Keratinocyte (primary cell): ENCODE results near the gene NLRP9. TPM values are rescaled to one million over a fixed set of nuclear protein-coding genes. Genes with fewer than 3 reads are reported as not detected.

Experiments
- DNase-seq: peaks from one replicate; pipeline ENCODE4 v3.0.0-alpha.2; 2011; ENCODE audit warnings: low read depth, missing footprints, low spot score
- FAIRE-seq: peaks from 2 replicates; lab custom pipeline; 2011; peaks lifted over from hg19 to GRCh38; lab: Jason Lieb, UNC
- H2AFZ ChIP-seq: 2 replicates; pipeline ENCODE4 v1.6.0; 2012; ENCODE audit warnings: low read length, control low read depth, inconsistent platforms; ENCODE audit not compliant: control insufficient read depth
- H3K27ac ChIP-seq: 2 replicates; pipeline ENCODE4 v1.5.1; 2011; ENCODE audit warnings: low read length; ENCODE audit not compliant: control insufficient read depth, insufficient read depth
- H3K27me3 ChIP-seq: 3 replicates; pipeline ENCODE4 v1.6.0; 2011; ENCODE audit warnings: low read length; ENCODE audit not compliant: control insufficient read depth, insufficient read depth; ENCODE audit errors: extremely low read depth
- H3K36me3 ChIP-seq, 2 experiments: 2 replicates in 1 of 2; 3 replicates in 1 of 2; pipeline ENCODE4 v1.5.1; 2011; ENCODE audit warnings: low read length in 2 of 2, mild to moderate bottlenecking in 1 of 2; ENCODE audit not compliant: control insufficient read depth in 2 of 2, insufficient read depth in 2 of 2; ENCODE audit errors: extremely low read depth in 1 of 2
- H3K4me1 ChIP-seq: 3 replicates; pipeline ENCODE4 v1.5.1; 2011; ENCODE audit warnings: low read length; ENCODE audit not compliant: control insufficient read depth, insufficient read depth; ENCODE audit errors: extremely low read depth
- H3K4me2 ChIP-seq: 3 replicates; pipeline ENCODE4 v1.6.0; 2011; ENCODE audit warnings: low read depth, low read length; ENCODE audit not compliant: control insufficient read depth, insufficient read depth; ENCODE audit errors: extremely low read depth
- H3K4me3 ChIP-seq, 3 experiments: fragments of 200-600 bp in 1 of 3; sonication (generic) in 1 of 3; 2 replicates in 2 of 3; 3 replicates in 1 of 3; pipeline ENCODE4 v1.5.1; 2011 to 2016; ENCODE audit warnings: low read length in 3 of 3, mild to moderate bottlenecking in 3 of 3, control low read depth in 2 of 3, inconsistent platforms in 1 of 3, low read depth in 1 of 3, mixed read lengths in 1 of 3, mixed run types in 1 of 3, moderate library complexity in 1 of 3; ENCODE audit not compliant: control insufficient read depth in 2 of 3, insufficient read depth in 2 of 3; ENCODE audit errors: extremely low read depth in 1 of 3
- H3K79me2 ChIP-seq: 2 replicates; pipeline ENCODE4 v1.6.0; 2012; ENCODE audit warnings: low read length; ENCODE audit not compliant: control insufficient read depth, insufficient read depth
- H3K9ac ChIP-seq: 3 replicates; pipeline ENCODE4 v1.6.0; 2011; ENCODE audit warnings: low read length; ENCODE audit not compliant: control insufficient read depth, insufficient read depth; ENCODE audit errors: extremely low read depth
- H3K9me1 ChIP-seq: 3 replicates; pipeline ENCODE4 v1.6.0; 2011; ENCODE audit warnings: low read length; ENCODE audit not compliant: control insufficient read depth, insufficient read depth; ENCODE audit errors: extremely low read depth
- H3K9me3 ChIP-seq: 2 replicates; pipeline ENCODE4 v1.5.1; 2012; ENCODE audit warnings: low read depth, low read length; ENCODE audit not compliant: control insufficient read depth
- H4K20me1 ChIP-seq: 3 replicates; pipeline ENCODE4 v1.6.0; 2011; ENCODE audit warnings: low read length; ENCODE audit not compliant: control insufficient read depth, insufficient read depth; ENCODE audit errors: extremely low read depth
- CTCF ChIP-seq, 3 experiments: IDR thresholded peaks in 1 of 3; conservative IDR thresholded peaks in 1 of 3; optimal IDR thresholded peaks in 1 of 3; 2 replicates in 2 of 3; 3 replicates in 1 of 3; pipeline versions ENCODE3 to v1.5.1; 2011; ENCODE audit warnings: low read length in 3 of 3, mild to moderate bottlenecking in 3 of 3, moderate library complexity in 2 of 3, control low read depth in 1 of 3, inconsistent platforms in 1 of 3; ENCODE audit not compliant: insufficient read depth in 2 of 3; ENCODE audit errors: extremely low read depth in 1 of 3
- EZH2 ChIP-seq: IDR thresholded peaks from one replicate; pipeline ENCODE4 v1.6.1; 2012; ENCODE audit warnings: inconsistent platforms, mild to moderate bottlenecking, low read length, moderate library complexity
- dilution Hi-C: fragments of 300-500 bp; cut with MboI; formaldehyde crosslinking; loops from one replicate; pipeline ENCODE4 v1.7.0; 2020; ENCODE audit warnings: low sequenced_read_pairs; ENCODE audit not compliant: extremely low pct_ligation_motif_present
- polyA plus RNA-seq, 5 experiments: library from polyadenylated mRNA; depleted of rRNA in 3 of 5; stranded (reverse) in 3 of 5; stranded (forward) in 1 of 5; unstranded in 1 of 5; fragments of >200 nt; gene quantifications; 1 replicate in 1 of 5; 2 replicates in 3 of 5; 3 replicates in 1 of 5; pipeline versions ENCODE4 v1.2.1 to v1.2.3, GENCODE V29; 2011 to 2012; ENCODE audit warnings: missing spikeins in 2 of 5, low read depth in 1 of 5, low replicate concordance in 1 of 5
- small RNA-seq, 3 experiments: library from RNA; depleted of rRNA; stranded (forward); fragments of <200 nt; gene quantifications; one replicate each; pipeline ENCODE3, GENCODE V24; 2012; ENCODE audit warnings: low read depth in 3 of 3, low replicate concordance in 1 of 3; ENCODE audit not compliant: insufficient read length in 3 of 3

Gene NLRP9
- polyA plus RNA-seq, 1 donor (not counting 4 experiments of a cell fraction or from before 2014, with no cell fraction given): not detected

GRCh38 chr19:55659822-55660221 lies 78.4 kb downstream of the NLRP9 start:
- Histone ChIP-seq H4K20me1 (peaks cover 38% of the 10 kb centered on the region), H3K36me3 (peaks cover 46 to 58% of the 10 kb centered on the region in 2 experiments)

GRCh38 chr19:55658846-55659459 lies 79.2 kb downstream of the NLRP9 start:
- no peak for FAIRE-seq

More at GRCh38 chr19:55659822-55660221, 78.4 kb downstream of the NLRP9 start:
- H2AFZ ChIP-seq: no peak overlapping the region
- no peak for FAIRE-seq
- no peak for DNase-seq
- no peak overlapping the region for H3K4me3 ChIP-seq
- no peaks in the 10 kb centered on the region for H3K27me3 ChIP-seq
- peaks cover 19% of the 10 kb centered on the region for H3K4me1 ChIP-seq
- H3K27ac ChIP-seq: no peak overlapping the region
- H3K4me2 ChIP-seq: no peak overlapping the region
- peaks cover 96% of the 10 kb centered on the region for H3K79me2 ChIP-seq
- dilution Hi-C loops: no loop called here
- H3K9me3 ChIP-seq: no peaks in the 10 kb centered on the region
- no peak overlapping the region for H3K9ac ChIP-seq
- H3K9me1 ChIP-seq: no peaks in the 10 kb centered on the region
- TF ChIP-seq EZH2 (no peak), CTCF (optimal IDR thresholded peaks at IDR 0.05 in 1 of 3, IDR thresholded peaks at IDR 0.05 in 1 of 3, conservative IDR thresholded peaks at IDR 0.05 in 1 of 3; ENCODE audit: extremely low read depth in 1 of 3, insufficient read depth in 2 of 3, low read length in 3 of 3) (no peak)

More at GRCh38 chr19:55658846-55659459, 79.2 kb downstream of the NLRP9 start:
- no peak for DNase-seq
- H3K9me3 ChIP-seq: no peaks in the 10 kb centered on the region
- H3K27ac ChIP-seq: no peak overlapping the region
- H2AFZ ChIP-seq: no peak overlapping the region
- peaks cover 38% of the 10 kb centered on the region for H4K20me1 ChIP-seq
- no peak overlapping the region for H3K4me3 ChIP-seq
- H3K4me2 ChIP-seq: no peak overlapping the region
- no peaks in the 10 kb centered on the region for H3K9me1 ChIP-seq
- TF ChIP-seq CTCF (optimal IDR thresholded peaks at IDR 0.05 in 1 of 3, IDR thresholded peaks at IDR 0.05 in 1 of 3, conservative IDR thresholded peaks at IDR 0.05 in 1 of 3; ENCODE audit: extremely low read depth in 1 of 3, insufficient read depth in 2 of 3, low read length in 3 of 3) (no peak), EZH2 (no peak)
- dilution Hi-C loops: no loop called here
- H3K4me1 ChIP-seq: peaks cover 19% of the 10 kb centered on the region
- H3K79me2 ChIP-seq: peaks cover 89% of the 10 kb centered on the region
- no peak overlapping the region for H3K9ac ChIP-seq
- peaks cover 40 to 56% of the 10 kb centered on the region in 2 experiments for H3K36me3 ChIP-seq
- no peaks in the 10 kb centered on the region for H3K27me3 ChIP-seq

Small RNA genes lying within 50 kb of the gene (small RNA-seq; reads per million reads assigned to genes)
- gene AC010525.2: 0 reads per million in 3 experiments

Other genes starting within 250 kb of the NLRP9 start
- not detected in 3 replicates for gene SSC5D, start 250.0 kb downstream of the NLRP9 start, polyA plus RNA-seq
- gene SBK2, start 201.3 kb downstream of the NLRP9 start, polyA plus RNA-seq: not detected in 3 replicates
- not detected in 3 replicates for gene SBK3, start 192.9 kb downstream of the NLRP9 start, polyA plus RNA-seq
- 1.5 to 4.3 TPM (median 2.4 TPM) in 3 replicates for gene ZNF579, start 157.6 kb downstream of the NLRP9 start, polyA plus RNA-seq
- gene FIZ1, start 138.9 kb downstream of the NLRP9 start, polyA plus RNA-seq: 2.7 to 3.3 TPM (median 2.7 TPM) in 3 replicates
- gene ZNF524, start 138.1 kb downstream of the NLRP9 start, polyA plus RNA-seq: 2.6 to 6.9 TPM (median 3.1 TPM) in 3 replicates
- 1.1 to 2.1 TPM (median 1.7 TPM) in 3 replicates for gene ZNF865, start 132.8 kb downstream of the NLRP9 start, polyA plus RNA-seq
- 1.9 to 2.3 TPM (median 2.1 TPM) in 3 replicates for gene ZNF784, start 113.8 kb downstream of the NLRP9 start, polyA plus RNA-seq
- 3.0 to 8.3 TPM (median 3.7 TPM) in 3 replicates for gene ZNF580, start 97.4 kb downstream of the NLRP9 start, polyA plus RNA-seq
- 14.8 to 18.7 TPM (median 17.1 TPM) in 3 replicates for gene ZNF581, start 94.8 kb downstream of the NLRP9 start, polyA plus RNA-seq
- 2.3 to 3.5 TPM (median 3.1 TPM) in 3 replicates for gene CCDC106, start 90.2 kb downstream of the NLRP9 start, polyA plus RNA-seq
- 109 to 157 TPM (median 109 TPM) in 3 replicates for gene U2AF2, start 83.4 kb downstream of the NLRP9 start, polyA plus RNA-seq
- gene EPN1, start 63.2 kb downstream of the NLRP9 start, polyA plus RNA-seq: 23.0 to 62.1 TPM (median 23.3 TPM) in 3 replicates
- not detected in 3 replicates for gene RFPL4A, start 20.7 kb upstream of the NLRP9 start, polyA plus RNA-seq
- gene RFPL4AL1, start 30.7 kb upstream of the NLRP9 start, polyA plus RNA-seq: not detected in 3 replicates
- 0.01 TPM in 1 of 3 replicates, not detected in the others for gene NLRP11, start 93.6 kb upstream of the NLRP9 start, polyA plus RNA-seq
- not detected in 3 replicates for gene NLRP4, start 98.1 kb upstream of the NLRP9 start, polyA plus RNA-seq
- gene NLRP13, start 193.9 kb upstream of the NLRP9 start, polyA plus RNA-seq: not detected in 3 replicates
- not detected in 3 replicates for gene NLRP8, start 209.4 kb upstream of the NLRP9 start, polyA plus RNA-seq
- gene NLRP5, start 248.4 kb upstream of the NLRP9 start, polyA plus RNA-seq: not detected in 3 replicates